K562 (cell line): ENCODE data around the gene MEGF11. TPM values are rescaled to one million over a fixed set of nuclear protein-coding genes. Genes with fewer than 3 reads are reported as not detected.

Source experiments
- ATAC-seq: fragments of 200-7000 bp; cut with Tn5 transposase; 3 replicates; pipeline ENCODE4 v1.9.1; 2020; ENCODE audit warnings: moderate library complexity
- BruUV-seq: library from RNA; stranded (reverse); fragments of 400-500 nt; replicated peaks from 2 replicates; lab custom pipeline; 2021; lab: Mats Ljungman, UMichigan
- CTCF ChIA-PET: fragments of 300-600 bp; formaldehyde crosslinking; extraction: SDS; loops from one replicate; lab custom pipeline; 2021; ENCODE audit warnings: low intra/inter-chr PET ratio; lab: Yijun Ruan, JAX
- POLR2A ChIA-PET: fragments of 300-600, 350-650 bp; sonication (Branson Sonifier 250); formaldehyde crosslinking; extraction: SDS; loops from one replicate; lab custom pipeline; 2021; ENCODE audit warnings: antibody characterized with exemption, inconsistent platforms; lab: Yijun Ruan, JAX
- DNase-seq, 4 experiments: peaks; one replicate each; pipeline versions ENCODE4 v3.0.0 to v3.0.0-alpha.2; 2011 to 2018; ENCODE audit warnings: low spot score in 3 of 4, mixed read lengths in 3 of 4; ENCODE audit errors: extremely low read depth in 1 of 4
- FAIRE-seq: peaks from 2 replicates; lab custom pipeline; 2011; peaks lifted over from hg19 to GRCh38; lab: Jason Lieb, UNC
- H2AFZ ChIP-seq: 2 replicates; pipeline ENCODE4 v1.6.0; 2011; ENCODE audit warnings: low read depth, low read length, control low read depth, inconsistent platforms
- H3K27ac ChIP-seq: fragments of 200-600 bp; 3 replicates; pipeline ENCODE4 v1.8.0; 2011; ENCODE audit warnings: low read depth, mild to moderate bottlenecking, control low read depth, inconsistent platforms, low read length, moderate library complexity, mixed read lengths; ENCODE audit errors: extremely low read depth
- H3K27me3 ChIP-seq, 2 experiments: fragments of 300-600 bp in 1 of 2; 2 replicates in 1 of 2; 3 replicates in 1 of 2; pipeline versions ENCODE4 v1.6.0 to v1.8.0; 2011; ENCODE audit warnings: inconsistent platforms in 2 of 2, low read length in 2 of 2, mild to moderate bottlenecking in 1 of 2, mixed read lengths in 1 of 2, moderate library complexity in 1 of 2; ENCODE audit not compliant: control insufficient read depth in 2 of 2, insufficient read depth in 2 of 2
- H3K36me3 ChIP-seq: fragments of 300-600 bp; 3 replicates; pipeline ENCODE4 v1.8.0; 2011; ENCODE audit warnings: mild to moderate bottlenecking, low read length, inconsistent platforms; ENCODE audit not compliant: control insufficient read depth, insufficient read depth
- H3K4me1 ChIP-seq, 2 experiments: fragments of 200-600 bp in 1 of 2; replicated peaks in 1 of 2; 2 replicates in 1 of 2; 3 replicates in 1 of 2; pipeline versions ENCODE4 v1.5.1 to v1.8.0; 2011; ENCODE audit warnings: inconsistent platforms in 2 of 2, low read length in 2 of 2, mild to moderate bottlenecking in 1 of 2, mixed read lengths in 1 of 2, moderate library complexity in 1 of 2; ENCODE audit not compliant: control insufficient read depth in 2 of 2, insufficient read depth in 2 of 2
- H3K4me2 ChIP-seq: 2 replicates; pipeline ENCODE4 v1.6.1; 2011; ENCODE audit warnings: low read length, control low read depth, inconsistent platforms, mixed read lengths; ENCODE audit not compliant: insufficient read depth
- H3K4me3 ChIP-seq: fragments of 200-600 bp; sonication (generic), shearing (Covaris generic); 2 replicates; pipeline ENCODE4 v1.5.1; 2016; ENCODE audit warnings: control low read depth, inconsistent platforms
- H3K79me2 ChIP-seq: fragments of 200-600 bp; 3 replicates; pipeline ENCODE4 v1.8.0; 2011; ENCODE audit warnings: low read length, inconsistent platforms; ENCODE audit not compliant: control insufficient read depth, insufficient read depth
- H3K9ac ChIP-seq, 2 experiments: 2 replicates each; pipeline versions ENCODE4 v1.6.0 to v1.6.1; 2011; ENCODE audit warnings: low read depth in 2 of 2, low read length in 2 of 2, control low read depth in 1 of 2, inconsistent platforms in 1 of 2, mild to moderate bottlenecking in 1 of 2, mixed read lengths in 1 of 2; ENCODE audit not compliant: insufficient read depth in 1 of 2
- H3K9me1 ChIP-seq: one replicate; pipeline ENCODE4 v1.6.0; 2011; ENCODE audit warnings: inconsistent platforms, mild to moderate bottlenecking, low read length, moderate library complexity; ENCODE audit not compliant: control insufficient read depth, insufficient read depth
- H3K9me3 ChIP-seq: replicated peaks from 2 replicates; pipeline ENCODE4 v1.5.1; 2011; ENCODE audit warnings: low read depth, low read length, inconsistent platforms; ENCODE audit not compliant: control insufficient read depth, insufficient read depth
- H4K20me1 ChIP-seq: replicated peaks from 2 replicates; pipeline ENCODE4 v1.6.1; 2011; ENCODE audit warnings: low read length, inconsistent platforms, mixed read lengths; ENCODE audit not compliant: control insufficient read depth, insufficient read depth
- HLTF ChIP-seq: fragments of 450-650 bp; IDR thresholded peaks from 2 replicates; pipeline ENCODE4 v1.6.1; 2016
- KDM4B ChIP-seq, 2 experiments: fragments of 450-650 bp in 1 of 2; sonication (generic) in 1 of 2; IDR thresholded peaks; 2 replicates each; pipeline ENCODE4 v1.6.1; 2016 to 2017; ENCODE audit warnings: borderline replicate concordance in 2 of 2, antibody characterized with exemption in 1 of 2, low read depth in 1 of 2, mild to moderate bottlenecking in 1 of 2
- MAFG ChIP-seq: fragments of 450-650 bp; conservative IDR thresholded peaks from 2 replicates; pipeline ENCODE4 v1.6.1; 2016; ENCODE audit warnings: missing genetic modification characterization, missing compliant biosample characterization
- RFX7 ChIP-seq: fragments of 250-450 bp; sonication (Bioruptor Pico); IDR thresholded peaks from 2 replicates; pipeline ENCODE4 v1.5.1; 2021; ENCODE audit warnings: mild to moderate bottlenecking
- SRSF3 ChIP-seq: fragments of 200-400 bp; formaldehyde crosslinking; IDR thresholded peaks from 2 replicates; pipeline ENCODE4 v1.6.1; 2016; ENCODE audit warnings: mild to moderate bottlenecking, low read length, moderate library complexity; ENCODE audit not compliant: insufficient read depth
- TAF9B ChIP-seq: fragments of 450-650 bp; IDR thresholded peaks from 2 replicates; pipeline ENCODE4 v1.6.1; 2018; ENCODE audit warnings: mild to moderate bottlenecking; ENCODE audit not compliant: partially characterized antibody
- TCF7L2 ChIP-seq: fragments of 150-350 bp; IDR thresholded peaks from 2 replicates; pipeline ENCODE4 v1.6.1; 2016; ENCODE audit warnings: low read depth, mild to moderate bottlenecking, low read length, moderate library complexity
- U2AF2 ChIP-seq: fragments of 200-400 bp; formaldehyde crosslinking; optimal IDR thresholded peaks from 2 replicates; pipeline ENCODE3; 2017; ENCODE audit warnings: low read depth, mild to moderate bottlenecking, low read length
- ZFP36 ChIP-seq: fragments of 150-350 bp; IDR thresholded peaks from 2 replicates; pipeline ENCODE4 v1.6.1; 2018; ENCODE audit warnings: low read length, low read depth; ENCODE audit not compliant: partially characterized antibody
- ZNF175 ChIP-seq: fragments of 200-800 bp; sonication (Bioruptor generic); IDR thresholded peaks from 2 replicates; pipeline ENCODE4 v1.6.1; 2016; ENCODE audit warnings: low read depth, mild to moderate bottlenecking, missing genetic modification characterization, missing compliant biosample characterization
- ZNF408 ChIP-seq: fragments of 250-450 bp; sonication (Bioruptor Pico); IDR thresholded peaks from 2 replicates; pipeline ENCODE4 v1.4.0; 2020; ENCODE audit warnings: low read depth, mild to moderate bottlenecking, moderate library complexity
- WGBS: fragments of 100-300 bp; shearing (Covaris generic); methylation state at CpG from one replicate; pipeline ENCODE4 v1.1.6; 2016; ENCODE audit warnings: low coverage, mixed read lengths; ENCODE audit not compliant: insufficient coverage; ENCODE audit errors: missing lambda C conversion rate; 5-methylcytosine and 5-hydroxymethylcytosine counted together
- in situ Hi-C: fragments of 300-500 bp; cut with MboI; formaldehyde crosslinking; loops from 4 replicates; pipeline ENCODE4 v1.15.0; 2018; ENCODE audit warnings: inconsistent platforms, mixed read lengths
- intact Hi-C: fragments of 100-400 bp; cut with micrococcal nuclease; formaldehyde crosslinking; loops from 2 replicates; pipeline ENCODE4 v1.14.2; 2022
- polyA plus RNA-seq, 8 experiments: library from polyadenylated mRNA; depleted of rRNA in 4 of 8; stranded (reverse) in 5 of 8; unstranded in 3 of 8; fragments of >200 nt; fragmentation: Nextera tagmentation in 2 of 8; fragmentation: Illumina TruSeq in 1 of 8; extraction: Ambion mirVana in 2 of 8; extraction: Trizol in 1 of 8; gene quantifications; 2 replicates each; pipeline versions ENCODE4 v1.2.1 to v1.2.3, GENCODE V29; 2011 to 2014; ENCODE audit warnings: inconsistent platforms in 1 of 8, missing spikeins in 1 of 8
- total RNA-seq, 7 experiments: library from RNA; depleted of rRNA in 6 of 7; stranded (reverse); fragments of >200 nt in 6 of 7; fragmentation: Illumina TruSeq in 2 of 7; extraction: Trizol in 2 of 7; gene quantifications; 2 replicates each; pipeline versions ENCODE4 v1.2.1 to v1.2.3, GENCODE V29; 2011 to 2021; ENCODE audit warnings: low replicate concordance in 1 of 7

The MEGF11 gene
- total and polyA plus RNA-seq, 9 of the 15 experiments (the other 6 are each of a cell fraction or from before 2014, with no cell fraction given) = 0.06 to 0.23 (median 0.20) TPM; not detected in 6

- no peak for TF ChIP-seq SRSF3
- no peak for TF ChIP-seq ZNF408
- no peak for TF ChIP-seq TAF9B
- no peak for TF ChIP-seq RFX7 (CRISPR knock-in tag)
- TF ChIP-seq U2AF2 = no peak
Measured at GRCh38 chr15:65987100-65987499, 266.4 kb downstream of the MEGF11 start (continued).

GRCh38 chr15:65986416-65986815, 267.1 kb downstream of the MEGF11 start:
- Histone ChIP-seq H3K36me3 (no peaks in the 10 kb centered on the region), H3K79me2 (no peaks in the 10 kb centered on the region), H3K9me3 (no peaks in the 10 kb centered on the region), H3K4me2 (no peak overlapping the region), H3K27ac (no peak overlapping the region), H3K4me1 (peaks cover 0 to 8% of the 10 kb centered on the region in 2 experiments; a peak in 2 of 5 replicates), H2AFZ (no peak overlapping the region), H3K4me3 (no peak overlapping the region), H4K20me1 (peaks cover under 1% of the 10 kb centered on the region; the same call in 1 of the 2 replicates), H3K9ac (no peak overlapping the region), H3K27me3 (peaks cover 31 to 65% of the 10 kb centered on the region in 2 experiments), H3K9me1 (no peaks in the 10 kb centered on the region)
- TF ChIP-seq MAFG (tag) (no peak), ZFP36 (no peak), KDM4B (IDR thresholded peaks at IDR 0.05; ENCODE audit: borderline replicate concordance in 2 of 2, low read depth in 1 of 2) (no peak), HLTF (no peak), TCF7L2 (no peak), ZNF175 (no peak)
- DNase-seq (no peak), ATAC-seq (no peak), FAIRE-seq (no peak)
- WGBS = 0% methylated on average over 2 of the region's 2 CpGs
- BruUV-seq = no TSS peak
- in situ Hi-C loops (no loop called here), intact Hi-C loops (loop anchor here (10.0 kb wide), 1 partner anchor 208 kb away; no protein-coding TSS in a partner anchor)
- CTCF ChIA-PET = no interaction called here
- POLR2A ChIA-PET = interaction anchor here (0.7 kb wide), 2 partner anchors 79 to 177 kb away, joined by 3 read pairs; no protein-coding TSS in a partner anchor
